DND-41 (cell line): ENCODE measurements around the gene TNFSF15.

Source experiments
- EZH2 ChIP-seq: IDR thresholded peaks from 3 replicates; pipeline ENCODE4 v1.6.1; 2012; ENCODE audit warnings: borderline replicate concordance, low read depth, mild to moderate bottlenecking, moderate library complexity, low read length, inconsistent platforms; ENCODE audit not compliant: severe bottlenecking
- TF ChIP-seq, protein P1 (sequence below): IDR thresholded peaks from 2 replicates; pipeline ENCODE4 v1.5.1; 2012; ENCODE audit warnings: borderline replicate concordance, low read length, moderate library complexity, mild to moderate bottlenecking; ENCODE audit not compliant: poor library complexity, severe bottlenecking; ENCODE audit errors: extremely low read depth

DNA sequence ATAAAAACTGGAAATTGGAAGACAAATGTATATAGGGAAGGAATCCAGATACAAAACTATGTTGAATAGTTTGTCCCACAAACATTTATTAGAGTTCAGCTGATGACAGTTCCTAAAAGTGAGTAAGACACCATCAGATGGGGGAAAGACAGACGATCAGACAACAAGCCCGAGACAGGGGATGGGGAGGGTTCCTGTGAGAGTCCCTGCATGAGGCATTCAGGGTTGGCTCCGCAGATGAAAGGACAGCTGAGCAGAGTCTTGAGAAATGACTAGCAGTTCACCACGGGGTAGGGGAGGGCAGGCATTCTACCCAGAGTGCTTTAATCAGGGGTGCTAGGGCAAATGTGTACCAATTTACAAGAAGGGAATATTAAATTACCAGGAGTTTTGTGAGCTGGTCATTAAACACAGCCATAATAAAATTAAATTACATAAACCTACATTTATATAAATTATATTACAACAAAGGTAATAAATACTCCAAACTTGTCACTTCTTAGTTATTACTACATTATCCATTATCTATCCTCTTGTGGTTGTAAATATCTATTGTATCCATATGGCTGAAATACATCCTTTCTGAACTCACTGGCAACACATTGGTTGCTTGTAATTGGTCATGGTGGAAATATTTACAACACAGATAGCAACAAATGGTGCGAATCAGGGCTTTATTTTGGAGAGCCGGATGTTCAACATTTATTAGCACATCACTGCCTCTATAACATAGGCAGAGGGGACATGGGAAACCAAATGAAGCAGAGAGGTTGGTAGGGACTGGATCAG, 27.8 kb downstream of the TNFSF15 start:
- TF ChIP-seq, protein P1, sequence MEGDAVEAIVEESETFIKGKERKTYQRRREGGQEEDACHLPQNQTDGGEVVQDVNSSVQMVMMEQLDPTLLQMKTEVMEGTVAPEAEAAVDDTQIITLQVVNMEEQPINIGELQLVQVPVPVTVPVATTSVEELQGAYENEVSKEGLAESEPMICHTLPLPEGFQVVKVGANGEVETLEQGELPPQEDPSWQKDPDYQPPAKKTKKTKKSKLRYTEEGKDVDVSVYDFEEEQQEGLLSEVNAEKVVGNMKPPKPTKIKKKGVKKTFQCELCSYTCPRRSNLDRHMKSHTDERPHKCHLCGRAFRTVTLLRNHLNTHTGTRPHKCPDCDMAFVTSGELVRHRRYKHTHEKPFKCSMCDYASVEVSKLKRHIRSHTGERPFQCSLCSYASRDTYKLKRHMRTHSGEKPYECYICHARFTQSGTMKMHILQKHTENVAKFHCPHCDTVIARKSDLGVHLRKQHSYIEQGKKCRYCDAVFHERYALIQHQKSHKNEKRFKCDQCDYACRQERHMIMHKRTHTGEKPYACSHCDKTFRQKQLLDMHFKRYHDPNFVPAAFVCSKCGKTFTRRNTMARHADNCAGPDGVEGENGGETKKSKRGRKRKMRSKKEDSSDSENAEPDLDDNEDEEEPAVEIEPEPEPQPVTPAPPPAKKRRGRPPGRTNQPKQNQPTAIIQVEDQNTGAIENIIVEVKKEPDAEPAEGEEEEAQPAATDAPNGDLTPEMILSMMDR, result no peak
- no peak for TF ChIP-seq EZH2
